GM19328 (cell line): ENCODE measurements around the gene TMEM184C.

Experiments
- ATAC-seq: cut with Tn5 transposase; IDR thresholded peaks from one replicate; pipeline ENCODE4 v1.9.1; 2021; ENCODE audit warnings: mild to moderate bottlenecking, moderate library complexity; ENCODE audit not compliant: unreplicated experiment

Gene TMEM184C

DNA sequence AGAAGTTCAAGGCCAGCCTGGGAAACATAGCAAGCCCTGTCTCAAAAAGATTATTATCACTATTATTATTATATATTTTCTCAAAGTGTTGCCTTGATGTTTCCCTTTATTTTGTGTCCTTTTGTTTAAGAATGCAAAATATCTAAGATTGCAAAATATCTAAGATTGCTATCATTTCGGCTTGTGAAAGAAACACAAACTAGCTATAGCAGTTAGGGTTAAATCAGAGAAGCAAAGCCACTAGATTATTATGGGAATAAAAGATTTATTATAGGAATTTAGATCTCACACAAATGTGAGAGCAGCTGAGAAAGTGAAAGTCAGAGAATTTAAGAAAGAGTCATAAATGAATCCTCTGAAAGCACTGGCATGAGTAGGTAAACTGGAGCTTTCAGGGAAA, 18.0 kb upstream of the TMEM184C start:
- no peak for ATAC-seq

DNA sequence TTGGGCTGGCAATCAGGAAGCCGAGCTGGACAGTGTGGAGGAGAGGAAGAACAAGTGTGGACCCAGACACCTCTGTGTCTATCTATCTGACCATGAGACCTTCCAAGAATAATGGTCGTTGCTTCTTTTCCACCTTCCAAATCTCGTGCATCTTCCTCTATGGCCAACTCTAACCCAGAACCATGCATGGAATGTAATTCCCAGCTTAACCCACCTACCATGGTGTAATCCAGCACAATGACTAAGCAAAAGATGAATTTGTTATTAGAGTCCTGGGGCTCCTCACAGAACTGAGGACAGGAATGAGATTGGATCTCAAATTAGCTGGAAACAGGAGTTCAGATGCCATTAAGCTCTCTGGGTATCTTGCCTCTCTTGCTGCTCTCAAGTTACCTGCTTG, 17.4 kb upstream of the TMEM184C start:
- ATAC-seq = no peak

DNA sequence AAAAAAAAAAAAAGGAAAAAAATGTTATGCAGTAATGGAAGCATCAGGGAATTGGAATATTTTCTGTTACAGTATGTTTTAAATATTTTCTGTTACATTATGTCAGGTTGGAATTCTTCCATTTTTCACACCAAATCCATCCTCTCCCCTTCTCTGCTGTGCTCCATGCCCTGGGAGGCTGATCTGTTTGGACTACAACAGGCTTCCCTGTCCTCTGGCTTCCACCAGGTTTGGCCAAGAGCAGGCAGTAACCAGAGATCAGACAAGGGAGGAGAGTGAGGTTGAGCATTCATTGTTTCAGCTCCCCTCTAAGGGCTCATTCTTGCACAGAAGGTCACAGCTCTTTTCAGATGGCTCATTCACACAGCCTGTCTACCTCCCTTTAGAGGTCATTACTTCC, 11.7 kb upstream of the TMEM184C start:
- ATAC-seq = no peak

DNA sequence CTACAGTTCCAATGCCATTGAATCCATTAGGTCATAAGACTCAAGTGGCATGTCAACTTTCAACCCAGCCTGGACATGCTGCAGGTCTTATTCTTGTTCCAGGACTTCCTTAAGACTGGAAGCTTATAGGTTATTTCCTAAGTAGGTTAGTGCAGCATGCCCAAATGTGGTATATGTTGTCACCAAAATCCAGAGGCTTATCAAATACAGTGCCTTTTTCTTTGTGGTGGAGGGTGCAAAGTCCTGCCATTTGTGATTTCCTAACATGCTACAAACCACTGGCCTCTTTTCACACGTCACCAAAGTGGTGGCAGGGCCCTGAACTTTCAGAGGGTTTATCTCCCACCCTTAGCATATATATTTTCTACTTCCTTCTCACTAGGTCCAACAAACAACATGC, 9.7 kb upstream of the TMEM184C start:
- no peak for ATAC-seq

DNA sequence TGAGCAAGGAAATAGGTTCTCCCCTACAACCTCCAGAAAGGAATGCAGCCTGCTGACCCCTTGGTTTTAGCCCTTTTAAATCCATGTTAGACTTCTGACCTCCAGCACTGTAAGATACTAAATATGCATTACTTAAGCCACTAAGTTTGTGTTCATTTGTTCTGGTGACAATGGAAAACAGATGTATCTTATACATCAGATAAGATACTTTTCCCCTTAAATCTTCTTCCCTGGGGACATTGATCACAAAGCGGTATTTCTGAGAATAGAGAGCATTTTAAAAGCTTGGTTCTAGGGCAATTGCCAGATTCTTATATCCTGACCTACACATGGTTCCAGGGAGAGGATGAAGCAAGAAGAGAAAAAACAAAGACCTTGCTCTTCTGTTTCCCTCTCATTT, 6.5 kb upstream of the TMEM184C start:
- ATAC-seq = no peak

DNA sequence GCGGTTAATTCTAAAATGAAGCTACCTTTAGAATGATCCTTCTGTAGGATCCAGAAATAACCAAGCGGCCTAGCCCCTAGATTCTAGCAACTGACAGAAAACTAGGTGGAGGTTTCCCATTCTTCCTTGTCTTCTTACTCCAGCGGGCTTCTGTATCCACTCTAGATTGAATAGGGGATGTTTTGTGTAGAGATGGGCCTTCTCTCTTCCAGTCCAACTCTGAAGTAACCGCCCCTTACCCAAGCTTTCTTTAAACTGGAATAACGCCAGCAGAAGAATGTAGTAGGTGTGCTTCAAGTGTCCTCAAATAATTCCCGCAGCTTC, 386 bp upstream of the TMEM184C start:
- ATAC-seq = peak; percentile 11

DNA sequence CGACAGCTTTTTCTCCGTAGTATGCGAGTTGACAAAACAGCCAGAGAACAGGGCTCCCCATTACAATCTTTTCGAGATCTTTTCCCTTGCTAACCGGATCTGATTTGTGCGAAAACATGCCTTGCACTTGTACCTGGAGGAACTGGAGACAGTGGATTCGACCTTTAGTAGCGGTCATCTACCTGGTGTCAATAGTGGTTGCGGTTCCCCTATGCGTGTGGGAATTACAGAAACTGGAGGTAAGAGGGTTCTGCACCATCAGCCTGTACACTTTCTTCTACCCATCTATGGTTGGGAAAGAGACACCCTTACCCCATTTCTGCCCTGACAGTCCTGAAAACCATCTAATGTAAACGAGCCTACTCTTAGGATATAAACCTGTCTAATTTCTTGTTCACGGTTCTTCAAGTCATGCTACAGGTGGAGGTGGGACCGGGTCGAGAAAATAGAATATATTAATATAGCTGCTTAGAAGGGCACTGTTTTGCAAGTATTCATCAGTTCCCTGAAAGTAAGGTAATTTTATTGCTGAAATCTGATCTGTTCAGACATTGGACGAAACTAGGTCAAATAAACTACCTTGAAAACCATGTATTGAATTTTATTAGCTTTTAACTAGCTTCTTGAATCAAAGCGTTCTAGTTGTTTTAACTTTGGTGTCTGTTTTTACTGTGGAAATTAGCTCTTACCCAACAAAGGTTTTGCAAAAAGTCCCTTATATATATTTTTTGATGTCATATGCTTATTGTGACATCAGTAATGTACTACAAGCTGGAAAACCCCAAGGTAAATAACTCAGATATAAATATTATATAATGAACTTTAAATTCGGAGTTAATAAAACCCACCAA, 869 bp downstream of the TMEM184C start:
- ATAC-seq = peak; percentile 12

DNA sequence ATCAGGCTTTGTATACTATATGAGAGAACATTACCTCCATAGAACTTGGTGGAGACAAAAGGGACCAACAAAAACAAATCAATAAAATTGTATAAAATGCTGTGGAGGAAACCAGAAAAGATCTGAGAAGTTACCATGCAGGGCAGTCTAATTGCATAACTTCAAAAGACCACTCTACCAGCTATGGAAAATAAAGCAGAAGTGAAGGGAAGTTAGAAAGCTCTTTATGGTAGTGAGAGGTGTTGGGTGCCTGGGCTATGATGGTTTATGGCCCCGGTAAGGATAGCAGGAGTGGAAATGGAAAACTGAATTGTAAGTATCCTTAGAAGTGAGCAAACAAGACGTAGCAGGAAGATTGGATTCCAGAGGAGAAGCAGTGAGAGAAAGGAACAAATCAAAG, 3.1 kb downstream of the TMEM184C start:
- no peak for ATAC-seq

DNA sequence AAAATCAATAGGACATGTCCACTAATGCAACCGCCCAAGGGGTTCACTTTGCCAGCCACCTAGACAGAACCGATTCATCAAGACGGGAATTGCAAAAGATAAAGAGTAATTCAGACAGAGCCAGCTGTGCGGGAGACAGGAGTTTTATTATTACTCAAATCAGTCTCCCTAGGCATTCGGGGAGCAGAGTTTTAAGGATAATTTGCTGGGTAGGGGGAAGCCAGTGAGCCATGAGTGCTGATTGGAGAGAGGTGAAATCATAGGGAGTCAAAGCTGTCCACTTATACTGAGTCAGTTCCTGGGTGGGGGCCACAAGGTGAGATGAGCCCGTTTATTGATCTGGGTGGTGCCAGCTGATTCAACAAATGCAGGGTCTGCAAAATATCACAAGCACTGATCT, 8.5 kb downstream of the TMEM184C start:
- no peak for ATAC-seq

DNA sequence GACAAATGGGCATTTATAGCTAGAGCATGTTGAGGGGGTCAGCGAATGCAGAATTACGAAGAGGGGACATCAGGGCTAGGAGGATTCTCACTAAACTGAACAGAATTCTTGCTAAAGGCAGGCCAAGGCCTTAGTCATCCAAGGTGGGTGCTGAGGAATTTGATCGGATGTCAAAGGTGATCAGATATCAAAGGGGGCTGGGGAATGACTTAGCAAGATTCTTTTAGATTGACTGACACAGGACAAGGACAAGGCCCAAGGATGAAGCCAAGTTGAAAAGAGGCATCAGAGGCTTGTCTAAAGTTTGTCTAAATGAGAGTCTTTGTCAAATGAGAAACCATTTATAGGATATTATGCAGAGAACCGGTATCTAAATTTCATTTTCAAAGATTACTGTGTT, 9.7 kb downstream of the TMEM184C start:
- no peak for ATAC-seq

DNA sequence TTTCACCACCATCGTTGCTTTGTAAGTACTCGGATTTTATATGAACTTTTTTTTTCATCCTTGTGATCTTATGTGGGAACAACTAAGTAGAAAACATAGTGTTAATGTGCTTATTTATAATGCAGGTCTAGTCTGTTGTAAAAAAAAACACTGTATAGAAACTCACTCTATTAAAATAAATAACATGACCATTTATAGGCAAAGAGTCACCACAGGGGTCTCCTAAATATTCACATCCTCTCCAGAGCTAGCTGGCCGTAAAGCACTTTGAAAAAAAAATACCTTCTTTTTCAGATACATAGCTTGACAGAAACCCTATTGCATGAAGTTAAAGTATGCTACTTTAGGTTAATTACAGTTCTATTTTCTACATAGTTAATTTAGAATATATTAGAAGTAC, 11.2 kb downstream of the TMEM184C start:
- no peak for ATAC-seq

DNA sequence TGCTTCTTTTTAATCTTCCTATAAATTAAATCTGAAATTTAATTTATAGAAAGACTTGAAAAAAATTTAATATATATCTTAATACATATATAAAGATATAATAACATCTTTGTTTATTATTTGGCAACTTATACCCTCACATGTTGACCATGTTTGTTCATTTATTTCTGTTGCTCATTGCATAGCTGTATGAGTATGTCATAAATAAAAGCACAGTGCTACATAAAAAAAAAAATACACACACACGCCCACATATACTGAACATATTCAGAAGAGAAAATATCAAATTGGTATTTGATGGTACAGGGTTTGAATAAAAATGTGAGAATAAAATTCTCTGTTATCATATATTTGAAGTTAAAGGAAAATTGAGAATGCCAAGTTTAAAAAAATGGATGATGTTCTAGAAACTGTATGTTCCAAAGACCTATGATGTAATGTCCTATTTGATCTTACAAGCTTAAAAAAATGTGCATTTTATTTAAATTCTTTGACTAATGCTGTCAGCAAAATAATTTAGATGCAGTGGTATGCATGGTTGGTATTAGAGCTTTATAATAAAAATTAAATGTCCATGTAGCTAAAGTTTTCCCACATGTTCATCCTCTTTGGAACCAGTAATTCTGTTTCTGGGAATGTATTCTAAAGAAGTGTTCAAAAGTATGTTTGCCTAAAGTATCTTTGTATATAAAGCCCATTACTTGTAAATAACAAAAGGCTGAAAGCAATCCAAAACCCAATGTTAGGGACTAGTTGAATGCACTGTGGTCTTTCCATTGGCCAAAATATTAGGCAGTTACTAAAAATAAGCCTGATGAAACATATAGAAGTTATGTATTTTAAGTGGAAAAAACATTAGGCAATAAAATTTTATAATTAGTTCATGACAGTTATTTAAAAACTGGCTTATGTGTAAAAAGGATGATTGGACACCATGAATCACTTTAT, 12.9 kb downstream of the TMEM184C start:
- no peak for ATAC-seq

DNA sequence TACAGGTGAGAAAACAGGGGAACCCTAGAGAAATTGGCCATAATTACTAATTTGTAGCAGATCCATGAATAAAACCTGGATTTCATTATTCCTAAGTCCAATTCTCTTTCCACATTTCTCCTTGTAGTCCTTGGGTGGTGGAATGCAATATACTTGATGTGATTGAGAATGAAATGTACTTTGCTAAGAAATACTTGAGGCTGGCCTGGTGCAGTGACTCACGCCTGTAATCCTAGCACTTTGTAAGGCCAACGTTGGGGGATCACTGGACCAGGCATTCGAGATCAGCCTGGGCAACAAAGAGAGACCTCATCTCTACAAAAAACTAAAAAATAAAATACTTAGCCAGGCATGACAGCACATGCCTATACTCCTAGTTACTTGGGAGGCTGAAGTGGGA, 15.9 kb downstream of the TMEM184C start:
- ATAC-seq = no peak

DNA sequence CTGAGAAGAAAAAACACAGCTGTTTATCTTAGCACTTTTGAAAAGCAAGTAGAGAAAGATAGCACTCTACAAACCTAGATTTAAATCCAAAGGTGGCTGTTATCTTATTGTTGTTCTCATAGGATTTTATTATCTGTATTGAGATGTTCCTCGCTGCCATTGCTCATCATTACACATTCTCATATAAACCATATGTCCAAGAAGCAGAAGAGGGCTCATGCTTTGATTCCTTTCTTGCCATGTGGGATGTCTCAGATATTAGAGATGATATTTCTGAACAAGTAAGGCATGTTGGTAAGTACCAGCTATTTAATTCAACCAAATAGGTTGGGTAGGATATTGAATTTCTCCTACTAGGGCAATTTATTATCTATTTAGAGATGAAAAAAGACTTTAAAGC, 16.4 kb downstream of the TMEM184C start:
- ATAC-seq = no peak

DNA sequence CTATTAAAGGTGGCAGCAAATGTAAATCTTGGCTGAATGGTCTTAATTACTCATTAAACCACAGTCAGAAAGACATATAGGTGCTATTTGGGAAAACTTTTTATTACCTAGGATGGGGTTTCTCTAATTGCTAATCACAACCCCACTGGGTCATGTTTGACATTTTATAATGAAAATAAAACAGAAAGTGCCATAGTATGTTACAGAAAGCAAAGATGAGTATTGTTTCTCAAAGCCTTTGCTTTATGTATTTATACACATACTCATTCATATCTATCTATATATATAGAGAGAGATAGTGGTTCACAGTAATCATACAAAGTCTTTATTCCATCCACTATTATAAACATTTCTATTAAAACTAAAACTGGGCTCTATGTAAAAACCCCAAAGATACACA, 18.2 kb downstream of the TMEM184C start:
- ATAC-seq = no peak

DNA sequence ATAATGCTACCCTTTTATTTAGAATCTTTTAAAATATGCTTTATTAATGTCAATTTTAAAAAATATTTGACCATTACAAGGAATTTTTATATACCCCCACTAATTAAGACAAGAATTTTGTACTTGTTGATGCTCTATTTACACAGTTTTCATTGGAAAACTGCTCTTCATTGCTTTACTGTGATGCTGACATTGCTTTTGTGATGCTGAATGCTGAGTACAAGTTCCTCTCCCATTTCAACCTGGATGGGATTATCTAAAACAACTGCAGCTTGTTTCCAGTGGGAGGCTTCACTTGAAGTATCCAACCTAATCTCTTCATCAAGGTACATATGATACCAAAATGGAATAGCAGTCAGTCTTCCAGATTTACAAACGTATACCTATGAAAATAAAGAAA, 21.2 kb downstream of the TMEM184C start:
- no peak for ATAC-seq

DNA sequence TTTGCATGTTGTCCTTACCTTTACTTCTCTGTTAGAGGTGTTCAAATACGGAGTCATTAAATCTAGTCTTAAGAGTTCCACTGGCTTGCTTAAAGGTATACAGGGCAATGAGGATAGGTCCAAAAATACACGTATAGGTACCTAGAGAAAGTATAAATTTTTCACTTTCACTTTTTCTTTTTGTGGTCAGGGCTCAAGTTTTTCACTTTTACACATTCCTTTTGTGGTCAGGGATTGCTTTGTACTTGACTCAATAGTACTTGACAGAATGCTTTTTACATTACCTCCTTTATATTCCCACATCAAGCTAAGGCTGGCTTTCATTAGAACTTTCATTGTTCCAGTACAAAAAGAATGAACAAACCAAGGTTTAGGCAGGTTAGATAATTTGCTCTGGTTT, 21.7 kb downstream of the TMEM184C start:
- peak; percentile 55 for ATAC-seq

DNA sequence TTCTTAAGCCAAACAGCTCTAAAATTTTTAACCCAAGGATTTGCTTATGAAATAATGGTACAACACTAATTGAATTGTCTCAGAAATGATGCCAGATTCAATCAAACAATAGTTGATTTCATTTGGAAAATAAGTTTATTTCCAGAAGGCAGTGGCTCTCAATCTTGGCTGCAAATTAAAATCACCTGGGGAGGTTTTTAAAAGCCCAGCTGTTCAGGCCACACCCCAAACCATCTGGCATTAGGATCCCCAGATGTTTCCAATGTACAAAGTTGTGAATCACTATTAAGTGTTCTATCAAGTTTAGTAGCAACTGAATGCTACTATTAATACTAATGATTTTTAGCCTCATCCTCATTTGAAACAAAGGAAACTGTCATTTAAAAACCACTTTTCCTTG, 22.2 kb downstream of the TMEM184C start:
- no peak for ATAC-seq

DNA sequence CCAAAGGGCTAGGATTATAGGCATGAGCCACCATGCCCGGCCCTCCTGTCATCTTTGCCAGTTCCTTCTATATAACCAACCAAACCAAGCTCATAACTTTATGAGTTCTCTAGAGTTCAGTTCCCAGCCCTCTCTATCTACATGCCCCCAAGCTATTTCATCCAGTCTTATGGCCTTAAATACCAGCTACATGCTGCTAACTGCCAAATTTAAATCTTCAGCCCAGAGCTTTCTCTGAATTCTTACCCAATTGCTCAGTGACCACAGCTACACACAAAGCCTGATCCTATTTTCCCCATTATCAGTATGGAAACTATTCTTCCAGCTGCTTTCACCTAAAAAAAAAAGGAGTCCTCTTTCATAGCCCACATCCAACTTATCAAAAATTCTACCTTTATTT, 23.1 kb downstream of the TMEM184C start:
- no peak for ATAC-seq

DNA sequence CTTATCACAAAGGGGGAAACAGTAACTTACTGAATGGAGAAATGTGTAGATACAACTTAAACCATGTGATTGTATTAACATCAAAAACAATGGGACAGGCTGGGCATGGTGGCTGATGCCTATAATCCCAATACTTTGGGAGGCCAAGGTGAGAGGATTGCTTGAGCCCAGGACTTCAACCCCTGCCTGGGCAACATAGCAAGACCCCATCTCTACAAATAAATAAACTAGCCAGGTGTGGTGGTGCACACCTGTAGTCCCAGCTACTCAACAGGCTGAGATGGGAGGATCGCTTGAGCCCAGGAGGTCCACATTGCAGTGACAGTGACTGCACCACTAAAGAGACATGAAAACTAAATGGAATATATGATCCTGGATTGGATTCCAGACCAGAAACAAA, 26.4 kb downstream of the TMEM184C start:
- no peak for ATAC-seq

DNA sequence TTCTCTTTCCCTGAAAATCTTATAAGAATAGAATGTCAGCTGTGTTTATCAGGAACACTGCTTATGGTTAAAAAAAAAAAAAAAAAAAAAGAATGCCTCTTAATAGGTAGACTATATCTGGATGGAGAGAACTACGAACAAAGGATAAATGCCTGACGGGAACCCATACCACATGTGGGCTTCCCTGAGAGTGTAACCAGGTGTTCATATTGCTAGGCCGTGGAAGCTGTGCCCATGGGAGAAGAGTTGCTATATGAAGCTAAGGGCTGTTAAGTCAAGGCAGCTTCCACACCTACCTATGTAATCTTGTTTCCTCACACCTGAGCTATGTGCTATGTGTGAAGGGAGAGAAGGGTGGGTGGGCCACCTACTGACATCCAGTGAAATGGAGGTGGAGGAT, 27.3 kb downstream of the TMEM184C start:
- no peak for ATAC-seq

DNA sequence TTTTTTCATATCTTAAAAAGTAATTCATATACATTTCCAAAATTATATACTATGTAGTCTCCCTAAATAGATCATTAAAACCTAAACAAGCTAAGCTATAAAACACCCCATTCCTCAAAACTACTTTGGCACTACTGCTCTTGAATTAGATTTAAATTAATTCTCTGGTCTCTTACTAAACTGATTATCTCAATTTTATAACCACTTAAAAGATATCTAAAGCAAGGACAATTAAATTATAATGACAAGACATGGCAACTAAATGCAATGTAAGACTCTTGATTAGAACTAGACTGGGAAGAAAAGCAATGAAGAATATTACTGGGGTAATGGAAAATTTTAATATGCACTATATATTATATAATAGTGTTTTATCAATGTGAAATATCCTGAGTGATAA, 27.9 kb downstream of the TMEM184C start:
- ATAC-seq = no peak
